ENCODE data around the gene ALG8.

DNA sequence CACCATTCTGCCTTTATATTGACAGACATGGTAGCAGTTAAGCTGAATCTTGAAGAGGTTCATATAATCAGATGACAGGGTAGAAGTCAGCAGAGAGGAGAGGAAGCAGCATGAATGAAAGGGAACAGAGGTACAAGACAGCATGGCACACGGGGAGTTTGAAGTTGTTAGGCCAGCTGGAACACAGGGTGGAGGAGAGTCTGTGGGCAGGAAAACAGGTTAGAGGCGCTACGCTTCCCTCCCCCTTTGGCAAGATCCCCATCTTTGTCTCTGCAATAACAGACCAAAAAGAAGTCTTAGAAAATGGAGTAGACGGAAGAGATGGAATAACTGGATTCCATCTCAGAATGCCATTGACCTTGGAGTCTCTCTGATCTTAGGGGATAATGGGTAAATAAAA is 39.8 kb downstream of the ALG8 start:
- TF ChIP-seq, protein P1, sequence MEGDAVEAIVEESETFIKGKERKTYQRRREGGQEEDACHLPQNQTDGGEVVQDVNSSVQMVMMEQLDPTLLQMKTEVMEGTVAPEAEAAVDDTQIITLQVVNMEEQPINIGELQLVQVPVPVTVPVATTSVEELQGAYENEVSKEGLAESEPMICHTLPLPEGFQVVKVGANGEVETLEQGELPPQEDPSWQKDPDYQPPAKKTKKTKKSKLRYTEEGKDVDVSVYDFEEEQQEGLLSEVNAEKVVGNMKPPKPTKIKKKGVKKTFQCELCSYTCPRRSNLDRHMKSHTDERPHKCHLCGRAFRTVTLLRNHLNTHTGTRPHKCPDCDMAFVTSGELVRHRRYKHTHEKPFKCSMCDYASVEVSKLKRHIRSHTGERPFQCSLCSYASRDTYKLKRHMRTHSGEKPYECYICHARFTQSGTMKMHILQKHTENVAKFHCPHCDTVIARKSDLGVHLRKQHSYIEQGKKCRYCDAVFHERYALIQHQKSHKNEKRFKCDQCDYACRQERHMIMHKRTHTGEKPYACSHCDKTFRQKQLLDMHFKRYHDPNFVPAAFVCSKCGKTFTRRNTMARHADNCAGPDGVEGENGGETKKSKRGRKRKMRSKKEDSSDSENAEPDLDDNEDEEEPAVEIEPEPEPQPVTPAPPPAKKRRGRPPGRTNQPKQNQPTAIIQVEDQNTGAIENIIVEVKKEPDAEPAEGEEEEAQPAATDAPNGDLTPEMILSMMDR (IDR thresholded peaks at IDR 0.05): no peak
- TF ChIP-seq, protein P2, sequence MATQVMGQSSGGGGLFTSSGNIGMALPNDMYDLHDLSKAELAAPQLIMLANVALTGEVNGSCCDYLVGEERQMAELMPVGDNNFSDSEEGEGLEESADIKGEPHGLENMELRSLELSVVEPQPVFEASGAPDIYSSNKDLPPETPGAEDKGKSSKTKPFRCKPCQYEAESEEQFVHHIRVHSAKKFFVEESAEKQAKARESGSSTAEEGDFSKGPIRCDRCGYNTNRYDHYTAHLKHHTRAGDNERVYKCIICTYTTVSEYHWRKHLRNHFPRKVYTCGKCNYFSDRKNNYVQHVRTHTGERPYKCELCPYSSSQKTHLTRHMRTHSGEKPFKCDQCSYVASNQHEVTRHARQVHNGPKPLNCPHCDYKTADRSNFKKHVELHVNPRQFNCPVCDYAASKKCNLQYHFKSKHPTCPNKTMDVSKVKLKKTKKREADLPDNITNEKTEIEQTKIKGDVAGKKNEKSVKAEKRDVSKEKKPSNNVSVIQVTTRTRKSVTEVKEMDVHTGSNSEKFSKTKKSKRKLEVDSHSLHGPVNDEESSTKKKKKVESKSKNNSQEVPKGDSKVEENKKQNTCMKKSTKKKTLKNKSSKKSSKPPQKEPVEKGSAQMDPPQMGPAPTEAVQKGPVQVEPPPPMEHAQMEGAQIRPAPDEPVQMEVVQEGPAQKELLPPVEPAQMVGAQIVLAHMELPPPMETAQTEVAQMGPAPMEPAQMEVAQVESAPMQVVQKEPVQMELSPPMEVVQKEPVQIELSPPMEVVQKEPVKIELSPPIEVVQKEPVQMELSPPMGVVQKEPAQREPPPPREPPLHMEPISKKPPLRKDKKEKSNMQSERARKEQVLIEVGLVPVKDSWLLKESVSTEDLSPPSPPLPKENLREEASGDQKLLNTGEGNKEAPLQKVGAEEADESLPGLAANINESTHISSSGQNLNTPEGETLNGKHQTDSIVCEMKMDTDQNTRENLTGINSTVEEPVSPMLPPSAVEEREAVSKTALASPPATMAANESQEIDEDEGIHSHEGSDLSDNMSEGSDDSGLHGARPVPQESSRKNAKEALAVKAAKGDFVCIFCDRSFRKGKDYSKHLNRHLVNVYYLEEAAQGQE (IDR thresholded peaks at IDR 0.05; ENCODE audit: insufficient read depth in 1 of 2, low read depth in 2 of 2, low read length in 1 of 2): no peak
- TF ChIP-seq POLR2AphosphoS5 (IDR thresholded peaks at IDR 0.05; ENCODE audit: low read depth, low read length) (no peak), TCF7L2 (IDR thresholded peaks at IDR 0.05; ENCODE audit: low read depth, low read length) (no peak), SIN3A (IDR thresholded peaks at IDR 0.05; ENCODE audit: borderline replicate concordance, insufficient read depth, low read depth, low read length) (no peak)

Data from Panc1 (cell line).